ENCODE results near the gene MYO1D. TPM values are rescaled to one million over a fixed set of nuclear protein-coding genes. Genes with fewer than 3 reads are reported as not detected.

MYO1D gene
- total RNA-seq, 1 donor from 2014 or later = 18.0 TPM

DNA sequence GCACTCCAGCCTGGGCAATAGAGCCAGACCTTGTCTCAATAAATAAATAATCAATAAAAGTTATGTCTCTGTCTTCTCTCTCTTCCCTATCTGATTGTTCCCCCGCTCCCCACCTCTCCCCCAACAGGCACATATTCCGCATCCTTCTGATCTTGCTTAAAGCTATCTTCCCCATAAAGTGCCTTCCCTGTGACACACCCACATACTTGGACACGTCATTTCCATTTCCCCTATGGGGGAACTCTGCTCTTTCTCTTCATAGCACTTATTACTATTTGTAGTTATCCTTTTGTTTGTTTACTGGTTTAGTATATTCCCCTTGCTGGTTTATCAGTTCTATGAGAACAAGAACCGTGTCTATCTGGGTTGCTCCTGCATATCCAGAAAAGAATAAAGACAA lies 14.9 kb downstream of the MYO1D start:
- Histone ChIP-seq H4K20me1 (ENCODE audit: insufficient read depth, low read length) (no peaks in the 10 kb centered on the region), H3K4me2 (ENCODE audit: low read length) (no peak overlapping the region), H3K4me1 (ENCODE audit: insufficient read depth, low read length) (no peaks in the 10 kb centered on the region), H3K36me3 (ENCODE audit: insufficient read depth, low read length) (no peaks in the 10 kb centered on the region), H3K9ac (ENCODE audit: low read length) (no peak overlapping the region), H3K27ac (ENCODE audit: low read depth, low read length) (no peak overlapping the region), H3K79me2 (ENCODE audit: insufficient read depth, low read length) (no peaks in the 10 kb centered on the region), H3K9me3 (ENCODE audit: insufficient read depth, low read depth, low read length) (no peaks in the 10 kb centered on the region), H3K27me3 (ENCODE audit: insufficient read depth, low read length) (no peaks in the 10 kb centered on the region), H2AFZ (ENCODE audit: low read depth, low read length) (no peak overlapping the region), H3K4me3 (ENCODE audit: insufficient read depth, low read depth, low read length) (no peak overlapping the region)
- H3K9me3 Mint-ChIP-seq (ENCODE audit: unreplicated experiment) = no peaks in the 10 kb centered on the region
- no peak for TF ChIP-seq EZH2 (IDR thresholded peaks at IDR 0.05; ENCODE audit: insufficient read depth, low read length)
- TF ChIP-seq, protein P1, sequence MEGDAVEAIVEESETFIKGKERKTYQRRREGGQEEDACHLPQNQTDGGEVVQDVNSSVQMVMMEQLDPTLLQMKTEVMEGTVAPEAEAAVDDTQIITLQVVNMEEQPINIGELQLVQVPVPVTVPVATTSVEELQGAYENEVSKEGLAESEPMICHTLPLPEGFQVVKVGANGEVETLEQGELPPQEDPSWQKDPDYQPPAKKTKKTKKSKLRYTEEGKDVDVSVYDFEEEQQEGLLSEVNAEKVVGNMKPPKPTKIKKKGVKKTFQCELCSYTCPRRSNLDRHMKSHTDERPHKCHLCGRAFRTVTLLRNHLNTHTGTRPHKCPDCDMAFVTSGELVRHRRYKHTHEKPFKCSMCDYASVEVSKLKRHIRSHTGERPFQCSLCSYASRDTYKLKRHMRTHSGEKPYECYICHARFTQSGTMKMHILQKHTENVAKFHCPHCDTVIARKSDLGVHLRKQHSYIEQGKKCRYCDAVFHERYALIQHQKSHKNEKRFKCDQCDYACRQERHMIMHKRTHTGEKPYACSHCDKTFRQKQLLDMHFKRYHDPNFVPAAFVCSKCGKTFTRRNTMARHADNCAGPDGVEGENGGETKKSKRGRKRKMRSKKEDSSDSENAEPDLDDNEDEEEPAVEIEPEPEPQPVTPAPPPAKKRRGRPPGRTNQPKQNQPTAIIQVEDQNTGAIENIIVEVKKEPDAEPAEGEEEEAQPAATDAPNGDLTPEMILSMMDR (IDR thresholded peaks at IDR 0.05; ENCODE audit: insufficient read depth, low read depth, low read length) = no peak
- H3K4me1 Mint-ChIP-seq (ENCODE audit: low read depth, unreplicated experiment) = peaks cover 8% of the 10 kb centered on the region
- no peaks in the 10 kb centered on the region for H3K36me3 Mint-ChIP-seq (ENCODE audit: low read depth, unreplicated experiment)
- no peak overlapping the region for H3K27ac Mint-ChIP-seq (ENCODE audit: unreplicated experiment)
- DNase-seq (ENCODE audit: low read depth) (no peak), FAIRE-seq (no peak)
- H3K27me3 Mint-ChIP-seq (ENCODE audit: low read depth, unreplicated experiment) = no peaks in the 10 kb centered on the region
- H3K4me3 Mint-ChIP-seq (ENCODE audit: unreplicated experiment) = no peak overlapping the region

DNA sequence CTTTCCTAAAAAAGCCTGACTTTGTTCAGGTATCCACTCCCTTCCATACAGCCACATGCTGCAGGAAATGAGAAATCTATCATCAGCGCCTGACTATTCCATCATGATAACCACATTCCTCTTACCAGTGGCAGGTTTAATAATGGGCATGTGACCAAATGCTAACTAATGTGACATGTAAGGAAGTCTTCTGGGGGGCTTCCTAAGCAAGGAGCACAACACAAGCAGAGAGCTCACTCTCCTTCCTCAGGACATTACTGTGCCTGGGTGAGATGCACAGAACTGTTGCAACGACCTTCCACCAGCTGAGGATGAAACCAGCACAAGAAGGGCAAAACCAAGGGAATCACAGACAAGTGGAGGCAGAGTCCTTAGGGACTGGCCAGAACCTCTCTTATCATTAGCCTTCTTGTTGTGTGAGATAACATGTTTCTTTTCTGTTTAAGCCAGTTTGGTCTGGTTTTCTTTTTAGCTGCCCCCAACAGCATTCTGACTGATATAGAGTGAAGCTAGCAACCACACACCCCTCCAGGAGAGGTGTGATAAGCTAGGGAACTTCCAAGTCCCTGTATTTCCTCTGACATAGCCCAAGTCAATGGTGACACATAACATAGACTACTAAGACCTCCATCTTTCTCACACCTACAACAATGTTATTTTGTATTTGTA lies 16.9 kb downstream of the MYO1D start:
- Mint-ChIP-seq H3K36me3 (ENCODE audit: low read depth, unreplicated experiment) (no peaks in the 10 kb centered on the region), H3K27ac (ENCODE audit: unreplicated experiment) (no peak overlapping the region), H3K27me3 (ENCODE audit: low read depth, unreplicated experiment) (no peaks in the 10 kb centered on the region), H3K4me3 (ENCODE audit: unreplicated experiment) (no peak overlapping the region), H3K4me1 (ENCODE audit: low read depth, unreplicated experiment) (peaks cover 1% of the 10 kb centered on the region), H3K9me3 (ENCODE audit: unreplicated experiment) (no peaks in the 10 kb centered on the region)
- Histone ChIP-seq H3K4me3 (ENCODE audit: insufficient read depth, low read depth, low read length) (no peak overlapping the region), H4K20me1 (ENCODE audit: insufficient read depth, low read length) (no peaks in the 10 kb centered on the region), H3K79me2 (ENCODE audit: insufficient read depth, low read length) (no peaks in the 10 kb centered on the region), H2AFZ (ENCODE audit: low read depth, low read length) (no peak overlapping the region), H3K4me1 (ENCODE audit: insufficient read depth, low read length) (no peaks in the 10 kb centered on the region), H3K9me3 (ENCODE audit: insufficient read depth, low read depth, low read length) (no peaks in the 10 kb centered on the region), H3K27ac (ENCODE audit: low read depth, low read length) (no peak overlapping the region), H3K36me3 (ENCODE audit: insufficient read depth, low read length) (no peaks in the 10 kb centered on the region), H3K27me3 (ENCODE audit: insufficient read depth, low read length) (no peaks in the 10 kb centered on the region), H3K9ac (ENCODE audit: low read length) (no peak overlapping the region), H3K4me2 (ENCODE audit: low read length) (no peak overlapping the region)
- FAIRE-seq (no peak), DNase-seq (ENCODE audit: low read depth) (no peak)
- TF ChIP-seq, protein P1 (IDR thresholded peaks at IDR 0.05; ENCODE audit: insufficient read depth, low read depth, low read length) = no peak
- no peak for TF ChIP-seq EZH2 (IDR thresholded peaks at IDR 0.05; ENCODE audit: insufficient read depth, low read length)

DNA sequence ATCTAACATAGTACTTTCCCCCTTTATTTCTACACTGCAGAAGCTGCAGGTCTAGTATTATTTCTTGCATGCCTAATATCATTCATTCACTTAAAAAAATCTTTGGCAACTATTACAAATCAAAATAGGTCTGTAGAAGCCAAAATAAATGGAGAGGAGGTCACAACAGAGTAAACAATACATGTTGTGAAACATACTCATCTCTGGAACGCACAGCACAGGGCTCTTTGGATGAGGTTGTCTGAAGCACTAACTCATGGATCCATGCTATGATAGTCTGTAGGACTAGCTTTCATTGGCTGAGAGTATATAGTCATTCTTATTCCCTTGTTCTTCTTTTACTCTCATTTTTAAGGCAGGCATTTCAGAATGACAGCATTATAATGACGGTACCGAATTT lies 21.3 kb downstream of the MYO1D start:
- Histone ChIP-seq H3K27me3 (ENCODE audit: insufficient read depth, low read length) (no peaks in the 10 kb centered on the region), H3K27ac (ENCODE audit: low read depth, low read length) (no peak overlapping the region), H3K9ac (ENCODE audit: low read length) (no peak overlapping the region), H3K4me2 (ENCODE audit: low read length) (no peak overlapping the region), H4K20me1 (ENCODE audit: insufficient read depth, low read length) (no peaks in the 10 kb centered on the region), H3K79me2 (ENCODE audit: insufficient read depth, low read length) (no peaks in the 10 kb centered on the region), H2AFZ (ENCODE audit: low read depth, low read length) (no peak overlapping the region), H3K9me3 (ENCODE audit: insufficient read depth, low read depth, low read length) (no peaks in the 10 kb centered on the region), H3K4me1 (ENCODE audit: insufficient read depth, low read length) (peaks cover 3% of the 10 kb centered on the region), H3K36me3 (ENCODE audit: insufficient read depth, low read length) (no peaks in the 10 kb centered on the region), H3K4me3 (ENCODE audit: insufficient read depth, low read depth, low read length) (no peak overlapping the region)
- FAIRE-seq (no peak), DNase-seq (ENCODE audit: low read depth) (no peak)
- Mint-ChIP-seq H3K9me3 (ENCODE audit: unreplicated experiment) (no peaks in the 10 kb centered on the region), H3K27ac (ENCODE audit: unreplicated experiment) (no peak overlapping the region), H3K4me3 (ENCODE audit: unreplicated experiment) (no peak overlapping the region), H3K36me3 (ENCODE audit: low read depth, unreplicated experiment) (no peaks in the 10 kb centered on the region), H3K27me3 (ENCODE audit: low read depth, unreplicated experiment) (no peaks in the 10 kb centered on the region), H3K4me1 (ENCODE audit: low read depth, unreplicated experiment) (peaks cover 9% of the 10 kb centered on the region)
- TF ChIP-seq EZH2 (IDR thresholded peaks at IDR 0.05; ENCODE audit: insufficient read depth, low read length) = no peak
- TF ChIP-seq, protein P1 (IDR thresholded peaks at IDR 0.05; ENCODE audit: insufficient read depth, low read depth, low read length) = no peak
